SK-N-MC (cell line): ENCODE results near the gene LRRC4C.

ENCODE experiments used
- EZH2 ChIP-seq: fragments of 200-600 bp; sonication (generic); IDR thresholded peaks from one replicate; pipeline ENCODE4 v1.6.1; 2017; ENCODE audit warnings: antibody characterized with exemption
- POLR2AphosphoS5 ChIP-seq: IDR thresholded peaks from 2 replicates; pipeline ENCODE4 v1.6.1; 2012; ENCODE audit warnings: mild to moderate bottlenecking, low read depth, low read length, borderline replicate concordance

- TF ChIP-seq EZH2: no peak
- no peak for TF ChIP-seq POLR2AphosphoS5
Measured at GRCh38 chr11:40602866-40603552, 856.4 kb downstream of the LRRC4C start.
